Suprapubic skin (tissue), 4 donors: ENCODE results near the gene ZNF672. TPM values are rescaled to one million over a fixed set of nuclear protein-coding genes. Genes with fewer than 3 reads are reported as not detected.

ENCODE experiments used
- DNase-seq, 2 donors: peaks; one replicate each; pipeline ENCODE4 v3.0.0-alpha.2; 2019; ENCODE audit warnings: low spot score in 2 of 2
- H3K27ac ChIP-seq: fragments of 200-600 bp; sonication (generic); one replicate; pipeline ENCODE4 v1.5.1; 2019
- H3K27me3 ChIP-seq: fragments of 200-600 bp; sonication (generic); one replicate; pipeline ENCODE4 v1.5.1; 2019
- H3K36me3 ChIP-seq: fragments of 200-600 bp; sonication (generic); one replicate; pipeline ENCODE4 v1.5.1; 2019
- H3K4me1 ChIP-seq: fragments of 200-600 bp; sonication (generic); one replicate; pipeline ENCODE4 v1.5.1; 2019
- H3K4me3 ChIP-seq: fragments of 200-600 bp; sonication (generic); one replicate; pipeline ENCODE4 v1.5.1; 2019; ENCODE audit warnings: mild to moderate bottlenecking
- H3K9me3 ChIP-seq: fragments of 200-600 bp; sonication (generic); one replicate; pipeline ENCODE4 v1.5.1; 2019
- EP300 ChIP-seq: sonication (generic); formaldehyde crosslinking; IDR thresholded peaks from one replicate; pipeline ENCODE4 v1.6.1; 2017; ENCODE audit warnings: antibody characterized with exemption
- POLR2A ChIP-seq, 2 donors: fragments of 450-650 bp; IDR thresholded peaks; one replicate each; pipeline ENCODE4 v1.6.1; 2017; ENCODE audit warnings: antibody characterized with exemption in 2 of 2, mild to moderate bottlenecking in 2 of 2, moderate library complexity in 2 of 2
- POLR2AphosphoS5 ChIP-seq, 3 donors: sonication (generic); formaldehyde crosslinking; IDR thresholded peaks; one replicate each; pipeline ENCODE4 v1.6.1; 2017; ENCODE audit warnings: antibody characterized with exemption in 3 of 3
- WGBS: methylation state at CpG from one replicate; pipeline ENCODE4 v1.1.5; 2018; 5-methylcytosine and 5-hydroxymethylcytosine counted together
- total RNA-seq, 4 donors: library from RNA; depleted of rRNA; stranded (reverse); fragments of >200 nt; gene quantifications; one replicate each; pipeline ENCODE4 v1.1.0, GENCODE V29; 2016
- TF ChIP-seq, protein P1 (sequence below), 2 donors: fragments of 200-600 bp in 1 of 2; fragments of 450-650 bp in 1 of 2; sonication (generic) in 1 of 2; IDR thresholded peaks; one replicate each; pipeline ENCODE4 v1.5.1; 2016 to 2019; ENCODE audit warnings: antibody characterized with exemption in 2 of 2, mild to moderate bottlenecking in 1 of 2, moderate library complexity in 1 of 2

The ZNF672 gene
- total RNA-seq, 4 donors from 2014 or later, result 34.4 to 39.7 (median 38.8) TPM

GRCh38 chr1:248862695-248862997, 24.6 kb downstream of the ZNF672 start:
- Histone ChIP-seq H3K4me1 (peaks cover 34% of the 10 kb centered on the region), H3K27me3 (no peaks in the 10 kb centered on the region), H3K36me3 (no peaks in the 10 kb centered on the region), H3K27ac (peak overlapping the region; percentile 62), H3K9me3 (no peaks in the 10 kb centered on the region), H3K4me3 (peak overlapping the region; percentile 65)
- TF ChIP-seq POLR2A (IDR thresholded peaks at IDR 0.05) (no peak), POLR2AphosphoS5 (IDR thresholded peaks at IDR 0.05) (no peak), EP300 (no peak)
- TF ChIP-seq, protein P1, sequence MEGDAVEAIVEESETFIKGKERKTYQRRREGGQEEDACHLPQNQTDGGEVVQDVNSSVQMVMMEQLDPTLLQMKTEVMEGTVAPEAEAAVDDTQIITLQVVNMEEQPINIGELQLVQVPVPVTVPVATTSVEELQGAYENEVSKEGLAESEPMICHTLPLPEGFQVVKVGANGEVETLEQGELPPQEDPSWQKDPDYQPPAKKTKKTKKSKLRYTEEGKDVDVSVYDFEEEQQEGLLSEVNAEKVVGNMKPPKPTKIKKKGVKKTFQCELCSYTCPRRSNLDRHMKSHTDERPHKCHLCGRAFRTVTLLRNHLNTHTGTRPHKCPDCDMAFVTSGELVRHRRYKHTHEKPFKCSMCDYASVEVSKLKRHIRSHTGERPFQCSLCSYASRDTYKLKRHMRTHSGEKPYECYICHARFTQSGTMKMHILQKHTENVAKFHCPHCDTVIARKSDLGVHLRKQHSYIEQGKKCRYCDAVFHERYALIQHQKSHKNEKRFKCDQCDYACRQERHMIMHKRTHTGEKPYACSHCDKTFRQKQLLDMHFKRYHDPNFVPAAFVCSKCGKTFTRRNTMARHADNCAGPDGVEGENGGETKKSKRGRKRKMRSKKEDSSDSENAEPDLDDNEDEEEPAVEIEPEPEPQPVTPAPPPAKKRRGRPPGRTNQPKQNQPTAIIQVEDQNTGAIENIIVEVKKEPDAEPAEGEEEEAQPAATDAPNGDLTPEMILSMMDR (IDR thresholded peaks at IDR 0.05), result no peak
- 17% methylated on average over 3 of the region's 4 CpGs for WGBS
- no peak for DNase-seq

GRCh38 chr1:248862998-248863881, 25.2 kb downstream of the ZNF672 start:
- Histone ChIP-seq H3K27me3 (no peaks in the 10 kb centered on the region), H3K9me3 (no peaks in the 10 kb centered on the region), H3K36me3 (no peaks in the 10 kb centered on the region), H3K4me1 (peaks cover 28% of the 10 kb centered on the region), H3K27ac (peak overlapping the region; percentile 62), H3K4me3 (peak overlapping the region; percentile 65)
- peak; percentile 94 to 95 for DNase-seq
- TF ChIP-seq POLR2AphosphoS5 (IDR thresholded peaks at IDR 0.05), result peak in 1 of 3 donors; percentile 63
- TF ChIP-seq POLR2A (IDR thresholded peaks at IDR 0.05), result no peak
- 31% methylated on average over 22 of the region's 46 CpGs for WGBS

DNA sequence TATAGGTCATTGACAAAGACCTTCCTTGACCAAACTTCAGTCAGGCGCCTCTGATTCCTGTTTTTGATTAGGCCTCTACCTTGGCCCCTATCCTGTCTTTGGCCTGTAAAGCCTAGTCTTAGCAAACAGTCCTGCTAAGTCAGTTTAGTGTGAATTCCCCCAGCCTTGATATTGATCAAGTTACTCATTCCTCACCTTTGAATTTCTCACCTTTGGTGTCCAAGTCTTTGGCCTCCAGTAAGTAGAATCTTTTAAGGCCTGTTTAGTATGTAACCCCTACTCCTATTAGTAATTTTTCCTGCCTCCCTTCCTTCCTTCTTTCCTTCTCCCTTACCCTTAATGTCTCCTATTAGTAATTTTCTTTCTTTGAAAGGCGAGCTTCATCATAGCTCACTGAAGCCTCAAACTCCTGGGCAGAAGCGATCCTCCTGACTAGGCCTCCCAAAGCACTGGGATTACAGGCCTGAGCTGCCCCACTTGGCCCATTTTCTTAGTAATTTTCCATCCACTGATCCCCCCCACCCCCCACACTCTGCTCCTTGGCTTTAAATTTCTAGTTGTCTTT, 33.9 kb downstream of the ZNF672 start:
- H3K4me1 ChIP-seq, result peaks cover 13% of the 10 kb centered on the region
- H3K27me3 ChIP-seq, result no peaks in the 10 kb centered on the region
- H3K9me3 ChIP-seq, result no peaks in the 10 kb centered on the region
- H3K36me3 ChIP-seq, result no peaks in the 10 kb centered on the region
- no peak for DNase-seq
- 97% methylated on average over 3 of the region's 3 CpGs for WGBS
- H3K27ac ChIP-seq, result no peak overlapping the region
- TF ChIP-seq EP300, result no peak
- TF ChIP-seq POLR2AphosphoS5 (IDR thresholded peaks at IDR 0.05), result no peak
- TF ChIP-seq, protein P1 (IDR thresholded peaks at IDR 0.05), result no peak
- TF ChIP-seq POLR2A (IDR thresholded peaks at IDR 0.05), result no peak
- peak overlapping the region; percentile 87 for H3K4me3 ChIP-seq

- Histone ChIP-seq H3K9me3 (no peaks in the 10 kb centered on the region), H3K4me3 (peak overlapping the region; percentile 87), H3K4me1 (peaks cover 13% of the 10 kb centered on the region), H3K27me3 (no peaks in the 10 kb centered on the region), H3K27ac (peak overlapping the region; percentile 93), H3K36me3 (no peaks in the 10 kb centered on the region)
- no peak for TF ChIP-seq POLR2AphosphoS5 (IDR thresholded peaks at IDR 0.05)
- TF ChIP-seq POLR2A (IDR thresholded peaks at IDR 0.05), result no peak
- TF ChIP-seq, protein P1 (IDR thresholded peaks at IDR 0.05), result no peak
- TF ChIP-seq EP300, result no peak
- WGBS, result under 1% methylated on average over 27 of the region's 31 CpGs
- DNase-seq, result peak in 1 of 2 donors; percentile 79
Measured at GRCh38 chr1:248872752-248873408, 34.9 kb downstream of the ZNF672 start.

DNA sequence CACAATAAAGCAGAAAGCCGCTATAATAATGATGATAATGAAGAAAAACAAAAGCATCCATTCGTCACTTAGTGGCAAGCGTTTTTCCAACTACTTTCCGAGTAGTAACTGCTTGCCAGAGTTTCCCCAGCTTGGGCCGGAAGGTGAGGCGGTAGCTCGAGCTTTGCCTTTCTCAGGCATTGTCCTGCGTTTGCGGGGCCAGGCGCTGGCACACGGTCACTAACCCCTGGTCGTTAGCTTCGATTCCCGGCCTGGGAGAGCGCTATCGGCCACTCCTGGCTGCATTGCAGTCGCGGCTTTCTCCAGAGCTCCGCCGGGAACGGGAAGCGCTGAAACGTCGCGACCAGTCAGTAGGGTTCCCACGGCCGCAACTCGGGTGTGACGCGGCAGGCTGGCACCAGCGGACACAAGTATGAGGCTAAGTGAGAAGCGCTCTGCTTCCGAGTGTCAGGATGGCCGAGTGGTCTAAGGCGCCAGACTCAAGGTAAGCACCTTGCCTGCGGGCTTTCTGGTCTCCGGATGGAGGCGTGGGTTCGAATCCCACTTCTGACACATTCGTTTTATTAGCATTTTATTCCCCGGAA, 35.5 kb downstream of the ZNF672 start:
- Histone ChIP-seq H3K4me3 (peak overlapping the region; percentile 87), H3K27me3 (no peaks in the 10 kb centered on the region), H3K9me3 (no peaks in the 10 kb centered on the region), H3K36me3 (no peaks in the 10 kb centered on the region), H3K27ac (peak overlapping the region; percentile 93), H3K4me1 (peaks cover 13% of the 10 kb centered on the region)
- WGBS, result under 1% methylated on average over 31 of the region's 41 CpGs
- peak; percentile 29 to 34 for TF ChIP-seq POLR2A (IDR thresholded peaks at IDR 0.05)
- TF ChIP-seq EP300, result no peak
- TF ChIP-seq, protein P1 (IDR thresholded peaks at IDR 0.05), result no peak
- TF ChIP-seq POLR2AphosphoS5 (IDR thresholded peaks at IDR 0.05), result peak in 2 of 3 donors; percentile 71 to 88
- DNase-seq, result peak; percentile 97 to 98
